HFFc6 (cell line): Measurements from ENCODE around the gene BRAF. TPM values are rescaled to one million over a fixed set of nuclear protein-coding genes. Genes with fewer than 3 reads are reported as not detected.
"Not testable (repeated sequence)": the region's sequence is repeated elsewhere in the genome, so short reads cannot be mapped to it uniquely, and the experiment has no call there.

Experiments used
- DNase-seq: peaks from one replicate; pipeline ENCODE4 v3.0.0-alpha.2; 2018
- H3K27ac Mint-ChIP-seq: 2 replicates; pipeline ENCODE4 v1.8.0; 2020; ENCODE audit warnings: mild to moderate bottlenecking, mixed read lengths
- H3K27me3 Mint-ChIP-seq: 2 replicates; pipeline ENCODE4 v1.8.0; 2021; ENCODE audit warnings: mild to moderate bottlenecking, moderate library complexity, mixed read lengths; ENCODE audit not compliant: insufficient read depth
- H3K36me3 Mint-ChIP-seq: 2 replicates; pipeline ENCODE4 v1.8.0; 2021; ENCODE audit warnings: low read depth, mixed read lengths
- H3K4me1 Mint-ChIP-seq: 2 replicates; pipeline ENCODE4 v1.8.0; 2020; ENCODE audit warnings: low read depth, mixed read lengths
- H3K4me3 Mint-ChIP-seq: 2 replicates; pipeline ENCODE4 v1.8.0; 2020; ENCODE audit warnings: mild to moderate bottlenecking, moderate library complexity, mixed read lengths
- H3K9me3 Mint-ChIP-seq: 2 replicates; pipeline ENCODE4 v1.8.0; 2020; ENCODE audit warnings: mild to moderate bottlenecking, mixed read lengths
- total RNA-seq, 6 experiments: library from RNA; stranded (reverse); fragmentation: NEBNext Ultra II Directional; extraction: Animal tissue kit (Norgen Biotek cat#: 25700); gene quantifications; 2 replicates in 1 of 6; 3 replicates in 5 of 6; pipeline ENCODE4 v1.2.3, GENCODE V29; 2021
- TF ChIP-seq, protein P1 (sequence below): fragments of 200-600 bp; sonication (generic); IDR thresholded peaks from 2 replicates; pipeline ENCODE4 v1.5.0; 2021; ENCODE audit warnings: antibody characterized with exemption, mild to moderate bottlenecking

BRAF gene
- total RNA-seq, 6 experiments from 2014 or later, result 20.3 to 24.2 (median 22.8) TPM

DNA sequence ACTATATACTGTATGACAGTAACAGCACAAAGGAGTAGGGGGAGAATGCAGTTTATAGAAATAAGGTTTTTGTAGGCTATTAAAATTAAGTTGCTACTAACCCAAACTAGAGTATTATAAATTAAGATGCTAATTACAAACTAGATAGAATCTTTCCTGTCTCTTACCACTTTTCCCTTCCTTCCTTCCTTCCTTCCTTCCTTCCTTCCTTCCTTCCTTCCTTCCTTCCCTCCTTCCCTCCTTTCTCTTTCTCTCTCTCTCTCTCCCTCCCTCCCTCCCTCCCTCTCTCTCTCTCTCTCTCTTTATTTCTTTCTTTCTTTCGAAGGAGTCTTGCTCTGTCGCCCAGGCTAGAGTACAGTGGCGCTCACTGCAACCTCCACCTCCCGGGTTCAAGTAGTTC lies 36.4 kb upstream of the BRAF start:
- H3K4me3 Mint-ChIP-seq, result no peak overlapping the region
- H3K36me3 Mint-ChIP-seq, result no peaks in the 10 kb centered on the region
- TF ChIP-seq, protein P1, sequence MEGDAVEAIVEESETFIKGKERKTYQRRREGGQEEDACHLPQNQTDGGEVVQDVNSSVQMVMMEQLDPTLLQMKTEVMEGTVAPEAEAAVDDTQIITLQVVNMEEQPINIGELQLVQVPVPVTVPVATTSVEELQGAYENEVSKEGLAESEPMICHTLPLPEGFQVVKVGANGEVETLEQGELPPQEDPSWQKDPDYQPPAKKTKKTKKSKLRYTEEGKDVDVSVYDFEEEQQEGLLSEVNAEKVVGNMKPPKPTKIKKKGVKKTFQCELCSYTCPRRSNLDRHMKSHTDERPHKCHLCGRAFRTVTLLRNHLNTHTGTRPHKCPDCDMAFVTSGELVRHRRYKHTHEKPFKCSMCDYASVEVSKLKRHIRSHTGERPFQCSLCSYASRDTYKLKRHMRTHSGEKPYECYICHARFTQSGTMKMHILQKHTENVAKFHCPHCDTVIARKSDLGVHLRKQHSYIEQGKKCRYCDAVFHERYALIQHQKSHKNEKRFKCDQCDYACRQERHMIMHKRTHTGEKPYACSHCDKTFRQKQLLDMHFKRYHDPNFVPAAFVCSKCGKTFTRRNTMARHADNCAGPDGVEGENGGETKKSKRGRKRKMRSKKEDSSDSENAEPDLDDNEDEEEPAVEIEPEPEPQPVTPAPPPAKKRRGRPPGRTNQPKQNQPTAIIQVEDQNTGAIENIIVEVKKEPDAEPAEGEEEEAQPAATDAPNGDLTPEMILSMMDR, result no peak
- no peaks in the 10 kb centered on the region for H3K9me3 Mint-ChIP-seq
- H3K4me1 Mint-ChIP-seq, result no peaks in the 10 kb centered on the region
- no peak overlapping the region for H3K27ac Mint-ChIP-seq
- H3K27me3 Mint-ChIP-seq, result peaks cover 6% of the 10 kb centered on the region; the same call in 1 of the 2 replicates
- DNase-seq, result no peak

DNA sequence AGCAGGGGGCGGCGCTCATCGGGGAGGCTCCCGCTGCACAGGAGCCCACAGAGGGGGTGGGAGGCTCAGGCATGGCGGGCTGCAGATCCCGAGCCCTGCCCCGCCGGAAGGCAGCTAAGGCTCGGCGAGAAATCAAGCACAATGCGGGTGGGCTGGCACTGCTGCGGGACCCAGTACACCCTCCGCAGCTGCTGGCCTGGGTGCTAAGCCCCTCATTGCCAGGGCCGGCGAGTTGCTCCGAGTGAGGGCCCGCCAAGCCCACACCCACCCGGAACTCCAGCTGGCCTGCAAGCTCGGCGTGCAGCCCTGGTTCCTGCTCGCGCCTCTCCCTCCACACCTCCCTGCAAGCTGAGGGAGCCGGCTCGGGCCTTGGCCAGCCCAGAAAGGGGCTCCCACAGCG lies 32.3 kb upstream of the BRAF start:
- H3K27me3 Mint-ChIP-seq, H3K27ac Mint-ChIP-seq, H3K9me3 Mint-ChIP-seq, H3K4me3 Mint-ChIP-seq, H3K4me1 Mint-ChIP-seq, H3K36me3 Mint-ChIP-seq, DNase-seq: not testable (repeated sequence)

DNA sequence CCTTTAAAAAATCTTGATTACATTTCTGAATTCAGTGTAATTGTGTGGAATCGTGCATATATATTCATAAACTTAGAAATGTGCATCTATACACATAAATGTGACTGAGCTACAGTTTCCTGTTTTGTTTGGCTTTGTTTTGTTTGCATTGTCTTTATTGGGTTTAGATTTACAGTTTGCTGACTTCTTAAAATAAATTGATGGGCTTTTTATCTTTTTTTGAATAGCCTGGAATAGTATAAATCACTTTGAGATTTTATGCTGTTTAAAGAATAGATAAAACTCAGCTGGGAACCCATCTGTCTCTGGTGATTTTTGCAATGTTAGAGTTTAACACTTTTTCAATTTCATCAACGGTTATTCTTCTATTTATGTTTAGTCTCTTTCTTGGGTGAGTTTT lies 21.2 kb upstream of the BRAF start:
- TF ChIP-seq, protein P1, result no peak
- H3K4me3 Mint-ChIP-seq, result no peak overlapping the region
- no peaks in the 10 kb centered on the region for H3K36me3 Mint-ChIP-seq
- peaks cover 5% of the 10 kb centered on the region for H3K27me3 Mint-ChIP-seq
- H3K9me3 Mint-ChIP-seq, result no peaks in the 10 kb centered on the region
- no peak for DNase-seq
- H3K27ac Mint-ChIP-seq, result no peak overlapping the region
- no peaks in the 10 kb centered on the region for H3K4me1 Mint-ChIP-seq

DNA sequence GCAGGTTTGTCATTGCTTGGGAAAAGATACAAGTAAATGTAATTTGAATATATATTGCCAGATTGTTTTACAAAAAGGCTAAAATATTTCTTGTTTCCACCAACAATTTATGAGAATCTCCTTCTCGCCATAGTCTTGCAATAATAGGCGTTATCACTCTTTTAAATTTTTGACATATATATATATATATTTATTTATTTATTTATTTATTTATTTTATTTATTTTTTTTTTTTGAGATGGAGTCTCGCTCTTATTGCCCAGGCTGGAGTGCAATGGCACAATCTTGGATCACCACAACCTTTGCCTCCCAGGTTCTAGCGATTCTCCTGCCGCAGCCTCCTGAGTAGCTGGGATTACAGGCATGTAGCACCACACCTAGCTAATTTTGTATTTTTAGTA lies 17.5 kb upstream of the BRAF start:
- not testable (repeated sequence) for DNase-seq, H3K27ac Mint-ChIP-seq, H3K36me3 Mint-ChIP-seq, H3K4me3 Mint-ChIP-seq, H3K27me3 Mint-ChIP-seq, H3K9me3 Mint-ChIP-seq, H3K4me1 Mint-ChIP-seq

DNA sequence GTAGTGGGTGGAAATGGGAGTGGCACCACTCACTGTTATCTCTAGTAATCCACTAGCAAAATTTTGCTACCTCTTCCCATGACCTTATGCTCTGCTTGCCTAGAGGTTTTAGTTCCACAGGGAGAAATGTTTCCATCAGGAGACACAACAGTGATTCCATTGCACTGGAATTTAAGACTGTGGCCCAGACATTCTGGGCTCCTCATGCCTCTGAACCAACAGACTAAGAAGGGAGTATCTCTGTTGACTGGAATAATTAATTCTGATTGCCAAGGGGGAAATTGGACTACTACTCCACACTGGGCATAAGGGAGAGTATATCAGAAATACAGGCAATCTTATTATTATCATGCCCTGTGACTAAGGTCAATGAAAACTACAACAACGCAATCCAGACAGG lies 16.2 kb upstream of the BRAF start:
- no peaks in the 10 kb centered on the region for H3K36me3 Mint-ChIP-seq
- H3K4me1 Mint-ChIP-seq, result no peaks in the 10 kb centered on the region
- H3K9me3 Mint-ChIP-seq, result no peaks in the 10 kb centered on the region
- TF ChIP-seq, protein P1, result no peak
- DNase-seq, result no peak
- H3K27ac Mint-ChIP-seq, result no peak overlapping the region
- H3K4me3 Mint-ChIP-seq, result no peak overlapping the region
- H3K27me3 Mint-ChIP-seq, result peaks cover 8% of the 10 kb centered on the region

DNA sequence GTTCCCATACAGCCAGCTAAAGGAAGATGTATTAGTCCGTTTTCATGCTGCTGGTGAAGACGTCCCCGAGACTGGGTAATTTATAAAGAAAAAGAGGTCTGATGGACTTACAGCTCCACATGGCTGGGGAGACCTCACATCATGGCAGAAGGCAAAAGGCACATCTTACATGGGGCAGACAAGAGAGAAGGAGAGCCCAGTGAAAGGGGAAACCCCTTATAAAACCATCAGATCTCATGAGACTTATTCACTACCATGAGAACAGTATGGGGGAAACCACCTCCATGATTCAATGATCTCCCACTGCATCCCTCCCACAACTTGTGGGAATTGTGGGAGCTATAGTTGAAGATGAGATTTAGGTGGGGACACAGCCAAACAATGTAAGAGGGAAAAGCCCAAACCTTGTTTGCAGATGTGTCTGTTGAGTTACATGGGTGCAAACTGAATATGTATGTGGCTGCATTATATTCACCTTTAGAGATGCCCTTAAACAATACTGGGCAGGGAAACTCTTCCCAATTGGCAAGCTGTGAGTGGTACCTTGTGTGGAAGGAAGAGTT lies 13.1 kb upstream of the BRAF start:
- no peaks in the 10 kb centered on the region for H3K36me3 Mint-ChIP-seq
- no peak for DNase-seq
- H3K4me3 Mint-ChIP-seq, result no peak overlapping the region
- no peak overlapping the region for H3K27ac Mint-ChIP-seq
- TF ChIP-seq, protein P1, result no peak
- no peaks in the 10 kb centered on the region for H3K9me3 Mint-ChIP-seq
- H3K27me3 Mint-ChIP-seq, result peaks cover 3% of the 10 kb centered on the region
- no peaks in the 10 kb centered on the region for H3K4me1 Mint-ChIP-seq
